GM12878 (cell line): ENCODE measurements around the gene EVX2. TPM values are rescaled to one million over a fixed set of nuclear protein-coding genes. Genes with fewer than 3 reads are reported as not detected.

Experiments
- ATAC-seq: fragments of 200-7000 bp; cut with Tn5 transposase; 3 replicates; pipeline ENCODE4 v1.9.1; 2020; ENCODE audit warnings: mild to moderate bottlenecking, moderate library complexity
- BruUV-seq: library from RNA; stranded (reverse); fragments of 400-500 nt; replicated peaks from 2 replicates; lab custom pipeline; 2021; lab: Mats Ljungman, UMichigan
- CTCF ChIA-PET: fragments of 300-600 bp; sonication (Branson Sonifier 250); formaldehyde crosslinking; extraction: SDS; loops from one replicate; lab custom pipeline; 2021; ENCODE audit warnings: inconsistent platforms; lab: Yijun Ruan, JAX
- POLR2A ChIA-PET: fragments of 350-600 bp; formaldehyde crosslinking; extraction: SDS; loops from one replicate; lab custom pipeline; 2021; ENCODE audit warnings: inconsistent platforms; lab: Charles Lee
- RAD21 ChIA-PET: fragments of 300-600 bp; sonication (Branson Sonifier 250); formaldehyde crosslinking; loops from one replicate; lab custom pipeline; 2023; ENCODE audit warnings: antibody characterized with exemption; ENCODE audit not compliant: unreplicated experiment; lab: Charles Lee
- SMC1A ChIA-PET: fragments of 300-600 bp; sonication (Branson Sonifier 250); formaldehyde crosslinking; loops from one replicate; lab custom pipeline; 2023; ENCODE audit not compliant: unreplicated experiment, uncharacterized antibody; lab: Charles Lee
- DNase-seq: peaks from one replicate; pipeline ENCODE4 v3.0.0-alpha.2; 2011; ENCODE audit warnings: low read depth, low spot score
- FAIRE-seq: peaks from 3 replicates; lab custom pipeline; 2011; peaks lifted over from hg19 to GRCh38; lab: Jason Lieb, UNC
- H2AFZ ChIP-seq: 2 replicates; pipeline ENCODE4 v1.6.0; 2011; ENCODE audit warnings: low read depth, low read length, control low read depth; ENCODE audit not compliant: control insufficient read depth
- H3K27ac ChIP-seq: 2 replicates; pipeline ENCODE4 v1.5.1; 2011; ENCODE audit warnings: control low read depth; ENCODE audit not compliant: control insufficient read depth, insufficient read depth
- H3K27me3 ChIP-seq, 2 experiments: replicated peaks in 1 of 2; 2 replicates each; pipeline versions ENCODE4 v1.6.0 to v1.6.1; 2011; ENCODE audit warnings: low read length in 1 of 2; ENCODE audit not compliant: control insufficient read depth in 2 of 2, insufficient read depth in 2 of 2
- H3K36me3 ChIP-seq, 2 experiments: 2 replicates each; pipeline ENCODE4 v1.5.1; 2011; ENCODE audit warnings: low read length in 1 of 2; ENCODE audit not compliant: control insufficient read depth in 2 of 2, insufficient read depth in 2 of 2
- H3K4me1 ChIP-seq: 2 replicates; pipeline ENCODE4 v1.6.1; 2011; ENCODE audit warnings: mild to moderate bottlenecking, low read length, moderate library complexity, mixed read lengths; ENCODE audit not compliant: control insufficient read depth, insufficient read depth
- H3K4me2 ChIP-seq: 2 replicates; pipeline ENCODE4 v1.6.0; 2011; ENCODE audit warnings: control low read depth; ENCODE audit not compliant: control insufficient read depth, insufficient read depth
- H3K4me3 ChIP-seq: fragments of 200-600 bp; sonication (generic); 2 replicates; pipeline ENCODE4 v1.5.1; 2016
- H3K79me2 ChIP-seq: 2 replicates; pipeline ENCODE4 v1.6.0; 2011; ENCODE audit warnings: low read length; ENCODE audit not compliant: control insufficient read depth, insufficient read depth
- H3K9ac ChIP-seq: 2 replicates; pipeline ENCODE4 v1.8.0; 2011; ENCODE audit warnings: low read length, control low read depth, mixed read lengths; ENCODE audit not compliant: control insufficient read depth, insufficient read depth
- H3K9me3 ChIP-seq: replicated peaks from 3 replicates; pipeline ENCODE4 v1.5.1; 2011; ENCODE audit warnings: mild to moderate bottlenecking, low read length; ENCODE audit not compliant: control insufficient read depth, insufficient read depth
- H4K20me1 ChIP-seq: 2 replicates; pipeline ENCODE4 v1.6.0; 2011; ENCODE audit not compliant: control insufficient read depth, insufficient read depth
- KDM1A ChIP-seq: fragments of 200-600 bp; sonication (generic); IDR thresholded peaks from 2 replicates; pipeline ENCODE4 v1.6.1; 2016; ENCODE audit warnings: borderline replicate concordance
- RAD21 ChIP-seq: IDR thresholded peaks from 2 replicates; pipeline ENCODE4 v1.6.1; 2011; ENCODE audit warnings: mild to moderate bottlenecking, low read depth, low read length, moderate library complexity; ENCODE audit not compliant: insufficient read depth
- SUZ12 ChIP-seq: fragments of 200-600 bp; sonication (generic); IDR thresholded peaks from one replicate; pipeline ENCODE4 v1.6.1; 2018; ENCODE audit warnings: antibody characterized with exemption, mild to moderate bottlenecking; ENCODE audit not compliant: unreplicated experiment
- WGBS: methylation state at CpG from one replicate; pipeline ENCODE4 v1.1.6; 2016; ENCODE audit warnings: low lambda C conversion rate; ENCODE audit not compliant: insufficient replicate concordance, insufficient coverage; ENCODE audit errors: missing lambda C conversion rate; 5-methylcytosine and 5-hydroxymethylcytosine counted together
- in situ Hi-C: fragments of 300-500 bp; cut with MboI; formaldehyde crosslinking; loops from 9 replicates; pipeline ENCODE4 v1.14.3; 2018; ENCODE audit warnings: mixed read lengths
- intact Hi-C: fragments of 100-400 bp; cut with micrococcal nuclease; formaldehyde crosslinking; loops from one replicate; pipeline ENCODE4 v1.14.2; 2022; ENCODE audit not compliant: unreplicated experiment
- polyA plus RNA-seq, 11 experiments: library from polyadenylated mRNA; depleted of rRNA in 4 of 11; unstranded in 6 of 11; stranded (reverse) in 5 of 11; fragments of >200 nt; fragmentation: Nextera tagmentation in 4 of 11; fragmentation: Illumina TruSeq in 1 of 11; extraction: Ambion mirVana in 4 of 11; extraction: Trizol in 1 of 11; gene quantifications; 1 replicate in 1 of 11; 2 replicates in 10 of 11; pipeline versions ENCODE4 v1.2.1 to v1.2.3, GENCODE V29; 2011 to 2016; ENCODE audit warnings: inconsistent platforms in 2 of 11, missing spikeins in 2 of 11, low read depth in 1 of 11
- total RNA-seq, 4 experiments: library from RNA; depleted of rRNA in 3 of 4; stranded (reverse); fragments of >200 nt in 3 of 4; fragmentation: Illumina TruSeq in 1 of 4; extraction: Trizol in 1 of 4; gene quantifications; 2 replicates each; pipeline versions ENCODE4 v1.2.1 to v1.2.3, GENCODE V29; 2013 to 2021

The EVX2 gene
- total and polyA plus RNA-seq, 10 of the 15 experiments (the other 5 are each of a cell fraction or from before 2014, with no cell fraction given) = not detected

- ChIA-PET SMC1A (no interaction called here), RAD21 (no interaction called here), POLR2A (no interaction called here), CTCF (interaction anchor here (2.1 kb wide), 1 partner anchor 529 kb away, joined by 7 read pairs; no protein-coding TSS in a partner anchor)
- no peaks in the 10 kb centered on the region for H3K4me1 ChIP-seq
- H3K9ac ChIP-seq = no peak within 1 kb of the TSS
- DNase-seq (no peak), ATAC-seq (no peak), FAIRE-seq (no peak)
- H3K36me3 ChIP-seq = no peaks in the 10 kb centered on the region
- H3K27ac ChIP-seq = no peak within 1 kb of the TSS
- H3K27me3 ChIP-seq = peaks cover 5 to 30% of the 10 kb centered on the region in 2 experiments
- no peaks in the 10 kb centered on the region; the same call in 2 of the 3 replicates for H3K9me3 ChIP-seq
- intact Hi-C loops (no loop called here), in situ Hi-C loops (loop anchor here (10.0 kb wide), 1 partner anchor 702 kb away; no protein-coding TSS in a partner anchor)
- no peaks in the 10 kb centered on the region for H3K79me2 ChIP-seq
- WGBS = 74% methylated on average over 42 of the region's 84 CpGs
- BruUV-seq = no TSS peak
- no peak within 1 kb of the TSS for H3K4me3 ChIP-seq
- no peak within 1 kb of the TSS for H3K4me2 ChIP-seq
- no peaks in the 10 kb centered on the region for H4K20me1 ChIP-seq
- no peak within 1 kb of the TSS for H2AFZ ChIP-seq
- TF ChIP-seq SUZ12 (peak; percentile 64), RAD21 (no peak)
Measured at GRCh38 chr2:176122683-176123410, 39.1 kb upstream of the EVX2 start, which contains the start of gene HOXD9. TSS of gene HOXD9 (plus strand) at chr2:176122719. CDS start at chr2:176122769, 50 bp downstream.

- in situ Hi-C loops (loop anchor here (10.0 kb wide), 1 partner anchor 703 kb away; no protein-coding TSS in a partner anchor), intact Hi-C loops (no loop called here)
- SMC1A ChIA-PET = no interaction called here
- H3K9me3 ChIP-seq = no peaks in the 10 kb centered on the region; the same call in 2 of the 3 replicates
- no peaks in the 10 kb centered on the region for H4K20me1 ChIP-seq
- FAIRE-seq (no peak), ATAC-seq (no peak), DNase-seq (no peak)
- no peaks in the 10 kb centered on the region for H3K36me3 ChIP-seq
- BruUV-seq = no TSS peak
- WGBS = 42% methylated on average over 37 of the region's 47 CpGs
- RAD21 ChIA-PET = no interaction called here
- no peak overlapping the region for H3K27ac ChIP-seq
- H3K27me3 ChIP-seq = peaks cover 5 to 35% of the 10 kb centered on the region in 2 experiments
- no peak overlapping the region for H2AFZ ChIP-seq
- H3K9ac ChIP-seq = no peak overlapping the region
- no peaks in the 10 kb centered on the region for H3K4me1 ChIP-seq
- POLR2A ChIA-PET = no interaction called here
- no peak overlapping the region for H3K4me2 ChIP-seq
- H3K4me3 ChIP-seq = no peak overlapping the region
- no peak for TF ChIP-seq KDM1A
- TF ChIP-seq SUZ12 = peak; percentile 86
- TF ChIP-seq, all 136 proteins: peak for 1
- H3K79me2 ChIP-seq = no peaks in the 10 kb centered on the region
- CTCF ChIA-PET = interaction anchor here (2.1 kb wide), 1 partner anchor 530 kb away, joined by 7 read pairs; no protein-coding TSS in a partner anchor
Measured at GRCh38 chr2:176122052-176122682, 38.4 kb upstream of the EVX2 start.
